HG02884 (cell line): ENCODE results near the gene TRABD2B.

ENCODE experiments used
- ATAC-seq: cut with Tn5 transposase; IDR thresholded peaks from one replicate; pipeline ENCODE4 v1.9.1; 2021; ENCODE audit warnings: mild to moderate bottlenecking, moderate library complexity; ENCODE audit not compliant: unreplicated experiment

TRABD2B gene

DNA sequence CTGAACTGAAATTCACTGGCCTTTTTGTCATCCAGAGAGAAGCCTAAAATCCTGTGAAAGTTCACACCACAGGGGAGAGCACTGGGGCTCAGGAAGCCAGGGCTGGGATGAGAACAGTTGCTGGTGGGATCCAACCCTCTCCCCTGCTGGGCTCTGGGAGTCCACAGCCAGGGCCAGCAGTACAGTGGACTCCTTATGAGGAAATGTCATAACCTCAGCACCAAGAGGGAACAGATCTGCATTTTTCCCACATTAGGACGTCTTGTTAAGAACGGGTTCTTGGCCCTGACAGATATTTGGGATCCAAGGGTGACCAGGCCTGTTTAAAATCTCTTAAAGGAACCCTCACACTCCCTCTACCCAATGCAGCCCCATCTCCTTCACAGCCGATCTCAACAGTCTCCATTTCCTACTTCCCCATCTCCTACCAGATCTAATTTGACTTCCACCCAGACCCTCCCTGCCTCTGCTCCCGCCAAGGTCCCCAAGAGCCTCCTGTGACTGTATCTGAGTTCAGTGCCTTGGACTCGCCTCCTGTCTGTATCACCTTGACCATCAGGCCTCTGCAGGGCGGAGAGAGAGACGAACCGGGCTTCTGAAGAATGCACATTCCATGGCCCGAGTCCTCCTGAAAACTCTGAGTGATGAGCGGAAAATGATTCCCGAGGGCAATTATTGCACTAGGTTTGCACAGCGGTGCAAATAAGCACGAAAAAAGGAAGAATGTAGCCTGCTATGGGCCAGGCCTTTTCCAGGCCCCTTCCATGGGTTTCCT, 159.9 kb downstream of the TRABD2B start:
- ATAC-seq, result no peak

DNA sequence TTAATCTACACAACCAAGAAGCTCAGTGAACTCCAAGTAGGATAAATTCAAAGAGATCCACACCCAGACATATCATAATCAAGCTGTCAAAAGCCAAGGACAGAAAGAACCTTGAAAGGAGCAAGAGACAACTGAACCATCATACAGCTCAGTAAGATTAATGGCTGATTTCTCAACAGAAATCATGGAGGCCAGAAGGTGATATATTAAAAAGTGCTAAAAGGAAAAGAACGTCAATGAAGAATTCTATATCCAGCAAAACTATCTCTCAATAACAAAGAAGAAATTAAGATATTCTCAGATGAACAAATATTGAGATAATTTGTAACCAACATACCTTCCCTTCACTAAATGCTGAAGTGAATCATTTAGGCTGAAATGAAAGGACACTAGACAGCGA, 161.8 kb downstream of the TRABD2B start:
- ATAC-seq, result no peak

DNA sequence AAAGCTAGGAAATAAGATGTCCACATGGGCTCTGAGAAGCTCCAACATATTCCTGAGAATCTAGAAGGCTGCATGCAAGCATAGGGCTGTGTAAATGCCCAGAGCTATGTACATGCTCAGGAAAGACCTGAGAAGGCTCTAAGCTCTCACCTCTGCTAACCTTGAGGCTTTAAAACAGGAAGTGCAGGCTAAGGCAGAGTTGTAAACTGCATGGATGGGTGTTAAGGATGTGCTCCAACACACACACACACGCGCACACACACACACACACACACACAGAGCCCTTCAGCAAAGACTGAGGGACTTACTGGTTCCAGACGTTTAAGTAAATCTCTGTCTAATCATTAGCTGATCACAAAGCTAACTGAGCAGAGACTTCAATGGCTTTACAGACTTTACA, 162.9 kb downstream of the TRABD2B start:
- ATAC-seq, result no peak

DNA sequence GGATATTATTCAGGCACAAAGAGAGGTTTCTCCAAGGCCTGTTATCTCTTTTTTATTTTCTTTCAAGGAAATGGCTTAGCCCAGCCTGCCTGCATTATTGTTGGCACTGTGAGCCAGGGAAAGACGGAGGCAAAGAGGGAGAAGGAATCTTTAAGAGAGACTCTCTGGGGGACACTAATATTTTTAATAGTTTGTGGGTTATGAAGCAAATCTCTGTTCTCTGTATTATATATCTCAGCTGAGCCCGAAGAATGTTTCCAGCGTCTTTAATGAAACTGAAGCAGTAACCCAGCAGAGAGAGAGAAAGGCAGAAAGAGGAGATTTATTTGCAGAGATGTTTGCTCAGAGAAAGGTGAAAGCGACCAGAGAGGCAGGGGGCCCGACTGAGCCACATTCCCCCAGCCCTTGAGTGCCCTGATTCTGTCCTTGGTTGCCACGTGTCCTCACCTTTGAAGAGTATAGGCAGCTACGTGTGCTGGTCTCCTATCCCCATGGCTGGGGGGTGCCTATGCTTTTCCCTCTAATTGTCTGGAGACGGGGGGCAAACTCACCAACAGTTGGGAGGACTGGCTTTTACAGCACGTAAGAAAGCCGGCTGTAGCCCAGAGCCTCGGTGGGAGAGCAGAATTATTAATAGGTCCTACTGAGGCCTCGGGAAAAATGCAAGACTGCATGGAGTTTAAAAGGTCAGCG, 166.4 kb downstream of the TRABD2B start:
- no peak for ATAC-seq

DNA sequence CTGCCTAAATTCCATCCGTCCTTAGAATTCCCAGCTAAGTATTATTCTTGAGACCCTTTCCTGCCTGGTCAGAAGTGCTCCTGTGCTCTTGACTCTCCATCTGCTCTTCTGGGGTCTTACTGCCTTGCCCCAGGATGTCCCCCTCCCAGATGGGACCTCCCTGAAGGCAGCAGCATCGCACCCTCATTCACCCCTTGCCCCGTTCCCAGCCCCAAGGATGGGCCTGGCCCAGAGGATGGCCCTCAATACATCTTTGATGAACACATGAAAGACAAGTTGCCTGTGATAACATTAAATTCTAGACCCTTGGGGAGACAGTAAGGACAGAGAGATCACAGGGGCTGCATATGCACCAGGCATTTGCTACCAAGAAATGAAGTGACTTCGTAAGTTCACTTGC, 167.2 kb downstream of the TRABD2B start:
- no peak for ATAC-seq

DNA sequence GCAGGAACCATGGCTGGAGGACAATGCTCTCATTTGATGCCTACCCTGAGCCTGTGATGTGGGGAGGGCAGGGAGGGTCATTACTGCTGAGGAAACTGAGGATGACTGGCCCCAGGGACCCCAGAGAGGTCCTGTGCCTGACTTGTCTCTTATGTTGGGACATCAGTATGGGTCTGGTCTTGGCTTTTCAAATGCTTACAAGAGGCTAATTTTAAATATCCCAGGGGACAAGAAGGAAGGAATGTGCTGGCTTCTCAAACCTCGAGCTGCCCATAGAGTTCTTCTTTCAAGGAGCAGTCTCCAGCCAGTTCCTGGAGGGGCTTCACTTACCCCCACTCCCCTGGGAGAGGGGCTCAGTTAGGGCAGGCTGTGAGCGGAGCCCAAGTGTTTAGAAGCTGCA, 168.2 kb downstream of the TRABD2B start:
- ATAC-seq, result no peak

DNA sequence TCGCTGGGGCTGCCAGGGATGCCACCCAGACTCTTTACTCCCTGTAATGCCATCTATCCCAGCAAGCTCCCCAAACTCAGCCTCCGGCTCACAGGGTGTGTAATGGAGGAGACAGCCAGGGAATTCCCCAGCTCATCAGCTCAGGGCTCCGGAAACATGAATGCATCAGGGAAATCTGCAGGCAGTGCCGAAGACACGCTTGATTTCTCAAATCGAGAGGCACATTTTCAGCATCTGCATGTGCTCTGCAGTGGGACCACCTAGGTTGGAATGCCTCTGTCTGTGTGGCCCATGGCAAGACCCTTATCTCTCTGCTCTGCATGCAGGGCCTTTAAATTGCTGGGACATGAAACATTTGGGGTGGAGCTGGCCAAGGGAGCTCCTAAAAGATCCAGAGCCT, 170.1 kb downstream of the TRABD2B start:
- ATAC-seq, result no peak

DNA sequence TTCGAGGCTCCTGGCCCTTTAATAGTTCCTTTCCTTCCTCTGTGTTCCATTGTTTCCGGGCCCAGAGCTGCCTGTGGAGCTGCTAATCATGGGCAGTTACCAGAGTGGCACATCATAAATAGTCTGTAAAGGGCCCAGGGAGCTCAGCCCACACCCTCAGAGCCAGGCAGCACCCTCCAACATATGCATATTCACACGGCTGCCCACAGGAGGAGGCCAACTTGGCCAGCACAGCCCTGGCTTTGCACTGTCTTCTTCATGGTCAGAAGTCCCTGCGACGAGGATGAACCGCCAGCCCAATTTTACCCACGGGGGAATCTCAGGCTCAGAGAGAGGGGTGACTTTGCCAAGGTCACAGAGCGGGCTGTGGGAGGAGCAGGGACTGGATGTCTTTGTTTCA, 172.5 kb downstream of the TRABD2B start:
- ATAC-seq, result no peak

DNA sequence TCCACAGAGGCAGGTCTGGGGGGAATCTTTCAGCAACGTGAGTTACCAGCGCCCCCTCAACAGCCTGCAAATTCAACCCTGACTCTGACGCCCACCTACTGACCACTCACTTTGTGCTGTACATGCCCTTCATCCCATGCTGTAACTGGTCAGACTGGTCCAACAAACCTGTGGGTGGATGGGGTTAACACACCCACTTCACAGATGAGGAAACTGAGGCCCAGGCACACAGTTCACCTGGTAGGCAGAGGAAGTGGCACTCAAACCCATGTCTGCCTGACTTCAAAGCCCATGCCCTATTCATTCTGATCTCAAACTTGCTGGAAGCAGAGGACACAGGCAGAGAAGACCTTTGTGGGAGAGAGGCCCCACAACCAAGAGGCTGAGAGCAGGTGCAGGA, 172.9 kb downstream of the TRABD2B start:
- no peak for ATAC-seq

DNA sequence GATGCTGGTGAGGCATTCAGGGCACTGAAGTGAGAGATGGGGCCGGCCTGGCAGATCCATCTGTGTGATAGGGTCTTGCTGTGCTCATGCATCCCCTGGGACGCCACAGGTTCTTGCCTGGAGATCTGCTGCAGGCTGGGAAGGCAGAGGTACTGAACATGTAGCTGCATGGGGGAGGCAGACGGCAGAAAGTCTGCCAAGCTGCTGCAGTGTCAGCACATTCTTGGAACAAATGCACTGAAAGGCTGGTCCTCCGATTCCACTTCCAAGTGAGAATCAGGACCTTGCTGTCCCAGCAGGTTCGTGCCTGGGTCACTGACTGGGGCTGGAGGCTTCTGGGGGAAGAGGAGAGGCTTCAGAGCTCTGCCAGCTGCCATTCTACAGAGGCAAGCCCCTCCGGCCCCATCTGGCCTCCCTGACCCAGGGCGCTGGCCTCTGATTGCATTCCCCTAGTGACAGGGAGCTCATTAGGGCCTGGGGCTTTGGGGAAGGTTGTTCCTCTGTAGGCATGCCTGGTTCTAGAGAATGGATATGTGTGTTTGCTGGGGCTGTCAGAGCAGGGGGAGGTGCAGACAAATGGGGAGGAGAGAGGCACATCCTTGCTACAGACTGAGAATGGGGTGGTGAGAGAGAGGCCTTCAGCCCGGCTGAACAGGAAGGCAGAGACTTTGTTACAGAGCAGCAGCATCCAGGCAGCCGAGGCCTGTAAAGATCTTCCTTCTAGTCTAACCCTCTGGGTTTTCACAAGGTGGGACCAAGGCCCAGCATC, 174.0 kb downstream of the TRABD2B start:
- no peak for ATAC-seq

DNA sequence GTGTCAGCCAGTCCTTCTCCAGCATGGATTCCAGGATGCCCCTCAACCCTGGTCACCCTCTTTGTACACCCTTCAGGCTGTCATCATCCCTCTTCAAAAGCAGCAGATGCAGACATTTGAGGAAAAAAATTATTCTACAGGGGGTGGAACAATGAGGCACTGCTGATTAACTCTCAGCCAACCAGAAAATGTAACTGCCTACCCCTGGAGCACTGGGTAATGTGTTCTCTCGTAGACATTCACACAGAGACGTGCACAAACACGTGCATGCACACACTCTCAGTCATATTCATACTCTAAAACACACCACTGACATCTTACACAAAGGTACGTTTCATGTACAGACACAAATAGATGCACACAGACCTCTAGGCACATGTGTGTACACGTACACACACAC, 175.4 kb downstream of the TRABD2B start:
- no peak for ATAC-seq

DNA sequence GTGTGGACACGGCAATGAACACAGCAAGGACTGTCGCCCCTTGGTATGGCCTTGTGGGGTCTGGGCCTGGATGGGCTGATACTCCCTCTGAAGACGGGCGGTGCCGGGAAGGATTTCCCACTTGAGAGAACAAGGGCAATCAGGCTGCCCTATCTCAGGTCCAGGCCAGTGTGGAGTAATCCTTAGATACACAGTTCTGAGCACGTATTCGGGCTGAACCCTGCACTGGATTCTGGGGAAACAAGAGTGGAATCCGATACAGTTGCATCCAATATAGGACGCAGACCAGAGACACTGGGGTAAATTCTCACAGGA, 177.7 kb downstream of the TRABD2B start:
- ATAC-seq, result no peak

DNA sequence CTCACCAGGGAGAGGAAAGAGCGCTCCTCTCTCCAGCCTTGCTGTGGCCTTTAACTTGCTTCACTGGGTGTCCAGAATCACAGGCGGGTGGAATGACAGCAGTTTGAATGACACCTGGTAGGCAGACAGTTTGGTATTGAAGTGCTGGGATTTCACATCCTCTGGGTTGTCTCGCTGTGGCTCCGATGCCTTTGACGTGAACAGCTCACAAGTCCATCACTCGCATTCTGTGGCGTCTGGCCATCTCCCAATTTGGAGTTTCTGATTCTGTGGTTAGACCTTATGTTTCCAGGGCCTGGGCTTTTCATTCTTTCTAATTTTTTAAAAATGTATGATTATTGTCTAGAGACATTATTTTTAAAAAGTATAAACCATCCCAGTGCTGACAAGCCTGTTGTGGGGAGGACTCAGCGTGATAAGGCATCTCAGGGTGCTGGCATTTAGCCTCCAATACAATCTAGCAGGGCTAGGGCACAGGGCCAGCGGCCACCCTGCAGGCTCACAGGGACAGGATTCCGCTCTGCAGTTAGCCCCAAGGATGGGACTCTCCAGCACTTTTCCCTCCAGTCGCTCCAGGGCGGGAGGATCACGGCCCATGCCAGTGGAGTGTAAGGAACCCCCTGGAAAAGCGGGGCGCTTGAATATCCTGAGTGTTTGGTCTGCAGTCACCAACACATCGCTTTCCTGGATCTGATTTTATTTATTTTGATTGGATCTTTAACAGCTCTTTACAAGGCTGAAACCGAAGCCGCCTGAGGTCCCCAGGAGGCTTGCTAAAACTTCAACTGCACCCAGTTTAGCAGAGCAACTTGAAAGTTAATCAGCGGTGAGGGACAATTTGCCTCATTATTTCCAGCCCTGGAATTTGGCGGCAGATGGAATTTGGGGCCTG, 178.3 kb downstream of the TRABD2B start:
- no peak for ATAC-seq

DNA sequence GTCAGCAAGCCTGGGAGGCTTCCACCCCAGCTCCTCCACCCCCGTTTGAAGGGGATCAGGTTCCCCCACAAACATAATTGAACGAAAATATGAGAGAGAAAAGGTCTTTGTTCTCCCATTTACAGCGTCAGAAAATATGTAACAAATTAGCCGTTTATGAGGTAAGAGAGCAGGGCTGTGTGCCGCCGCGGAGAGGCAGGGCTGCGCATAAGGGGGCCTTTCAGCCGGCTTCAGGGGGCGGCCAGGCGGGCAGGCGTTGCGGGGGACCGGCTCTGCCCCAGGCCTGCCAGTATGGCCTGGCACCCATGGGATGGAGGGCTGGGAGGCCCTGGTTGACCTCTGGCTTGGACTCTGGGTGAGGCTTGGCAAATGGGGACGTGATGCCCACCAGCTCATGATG, 179.3 kb downstream of the TRABD2B start:
- ATAC-seq, result no peak

DNA sequence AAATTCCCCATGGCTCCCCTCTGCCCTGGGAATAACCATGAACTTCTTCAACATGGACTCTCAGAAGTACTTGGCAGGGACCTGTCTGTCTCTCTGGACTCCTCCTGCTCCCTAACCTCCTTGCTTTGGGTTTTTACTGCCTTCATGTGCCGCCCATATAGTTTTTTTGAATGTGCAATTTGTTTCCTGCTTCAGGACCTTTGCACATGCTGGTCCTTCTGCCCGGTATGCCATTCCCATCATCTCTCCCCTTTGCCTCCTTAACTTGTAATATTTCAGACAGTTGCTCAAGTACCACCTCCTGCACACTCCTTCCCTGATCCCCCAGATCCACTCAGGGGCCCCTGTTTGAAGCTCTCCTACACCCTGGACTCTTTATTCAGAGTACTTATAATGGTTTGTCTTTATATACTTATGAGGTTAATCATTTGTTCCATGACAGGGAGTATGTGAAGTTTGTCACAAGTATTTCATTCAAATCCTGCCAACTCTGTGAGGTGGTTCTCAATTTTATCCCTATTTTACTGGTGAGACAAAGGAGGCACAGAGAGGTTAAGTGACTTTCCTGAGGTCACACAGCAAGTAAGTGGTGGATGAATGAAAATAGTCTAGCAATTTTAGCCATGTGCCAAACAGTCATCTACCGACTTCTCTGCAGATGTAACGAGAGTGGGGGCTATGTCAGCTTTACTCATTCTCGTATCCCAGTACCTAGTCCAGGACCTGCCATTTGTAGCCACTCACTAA, 180.7 kb downstream of the TRABD2B start:
- ATAC-seq, result no peak

DNA sequence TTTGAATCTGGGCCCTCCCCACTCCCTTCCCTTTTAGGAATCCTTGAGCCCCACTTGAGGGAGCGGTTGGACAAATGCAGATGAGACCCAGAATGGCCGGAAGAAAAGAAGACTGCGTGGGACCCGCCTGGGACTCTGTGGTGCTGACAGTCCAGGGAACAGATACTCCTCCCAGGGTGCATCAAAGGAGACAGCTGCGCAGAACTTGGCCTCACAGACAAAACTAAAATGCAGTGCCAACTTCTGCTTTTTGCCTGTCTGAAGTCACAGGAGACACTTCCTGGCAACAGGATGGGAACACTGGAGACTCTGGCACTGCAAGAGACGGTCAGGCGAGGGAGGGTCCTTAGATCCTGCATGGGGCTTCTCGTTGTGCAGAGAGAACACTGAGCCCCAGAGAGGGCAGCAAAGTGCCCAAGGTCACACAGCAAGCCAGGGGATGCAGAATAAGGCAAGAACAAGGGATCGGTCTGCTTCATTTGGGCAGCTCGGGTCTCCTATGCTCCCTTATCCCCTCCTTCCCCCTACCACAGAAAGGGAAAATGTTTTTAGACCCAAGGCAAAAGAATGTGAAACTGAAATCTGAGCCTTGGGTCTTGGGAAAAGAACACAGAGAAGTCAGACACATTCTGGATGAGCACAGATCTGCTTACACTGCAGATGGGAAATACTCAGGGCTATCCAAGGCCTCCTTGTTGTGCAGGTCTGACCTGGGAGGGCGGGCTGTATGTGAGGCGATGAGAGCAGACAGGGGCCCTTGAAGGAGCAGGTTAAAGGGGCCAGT, 182.4 kb downstream of the TRABD2B start:
- no peak for ATAC-seq

DNA sequence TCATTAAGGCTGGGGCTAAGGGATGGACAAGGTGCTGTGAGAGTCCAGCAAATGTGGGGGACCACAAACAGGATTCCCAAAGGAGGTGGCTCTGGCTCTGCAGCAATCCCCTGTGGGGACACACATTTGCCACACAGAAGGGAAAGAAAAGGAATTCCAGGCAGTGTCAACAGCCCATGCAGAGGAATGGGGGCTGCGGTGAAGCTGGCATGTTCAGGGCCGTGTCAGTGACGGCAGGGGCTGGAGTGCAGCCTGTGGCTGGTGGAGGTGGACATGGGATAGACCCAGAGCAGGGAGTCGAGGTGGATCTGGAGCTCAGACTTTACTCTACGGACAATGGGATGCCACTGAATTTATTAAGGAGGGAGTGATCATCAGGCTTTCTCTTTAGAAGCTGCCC, 183.2 kb downstream of the TRABD2B start:
- ATAC-seq, result no peak

DNA sequence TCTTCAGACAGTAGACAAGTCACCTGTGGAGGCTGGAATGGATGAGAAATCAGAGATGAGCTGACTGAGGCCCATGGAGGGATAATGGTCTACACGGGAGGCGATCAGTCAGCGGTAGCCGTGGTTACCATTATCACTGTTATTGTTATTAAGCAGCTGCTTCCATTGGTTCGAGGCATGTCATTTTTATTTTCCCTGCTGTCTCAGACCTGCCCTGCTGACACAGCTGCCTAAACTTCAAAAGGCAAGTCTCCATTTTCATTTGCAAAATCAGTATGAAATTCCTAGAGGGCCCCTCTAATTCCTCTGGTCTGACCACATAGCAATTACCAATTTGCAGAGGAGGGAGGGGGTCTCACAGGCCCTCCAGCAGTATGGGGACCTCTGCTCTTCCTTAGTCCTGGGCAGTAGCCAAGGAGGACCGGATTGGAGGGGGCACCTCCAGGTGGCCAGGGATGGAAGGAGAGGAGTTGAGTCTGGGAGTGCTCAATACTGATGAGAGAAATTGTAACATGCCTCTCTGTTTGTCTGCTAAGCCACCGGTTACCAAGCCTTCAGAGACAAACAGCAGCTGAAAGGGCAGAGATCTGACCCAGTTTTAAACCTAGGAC, 184.2 kb downstream of the TRABD2B start:
- ATAC-seq, result no peak
